ENCODE data around the gene ASB11.
"Not testable (repeated sequence)": the region's sequence is repeated elsewhere in the genome, so short reads cannot be mapped to it uniquely, and the experiment has no call there.

Gene ASB11

DNA sequence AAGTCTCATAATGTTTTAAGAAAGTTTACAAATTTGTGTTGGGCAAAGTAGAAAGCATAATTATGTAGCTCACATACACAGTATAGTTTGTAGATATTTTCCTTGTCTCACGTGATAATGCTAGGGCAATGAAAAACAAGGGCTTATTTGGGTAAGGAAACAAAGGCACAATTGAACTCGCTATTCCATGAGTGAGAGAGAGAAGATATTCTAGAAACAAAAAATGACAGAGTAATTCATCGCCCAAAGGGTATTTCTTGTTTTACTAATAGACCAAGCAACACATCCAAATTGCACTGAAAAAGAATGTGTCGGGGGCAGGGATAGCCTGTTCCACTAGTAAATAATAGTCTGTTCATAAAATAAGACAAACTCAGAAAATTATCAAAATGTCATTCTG lies 3.6 kb upstream of the ASB11 start:
- no peak for DNase-seq (ENCODE audit: low read depth)
- TF ChIP-seq, protein P1, sequence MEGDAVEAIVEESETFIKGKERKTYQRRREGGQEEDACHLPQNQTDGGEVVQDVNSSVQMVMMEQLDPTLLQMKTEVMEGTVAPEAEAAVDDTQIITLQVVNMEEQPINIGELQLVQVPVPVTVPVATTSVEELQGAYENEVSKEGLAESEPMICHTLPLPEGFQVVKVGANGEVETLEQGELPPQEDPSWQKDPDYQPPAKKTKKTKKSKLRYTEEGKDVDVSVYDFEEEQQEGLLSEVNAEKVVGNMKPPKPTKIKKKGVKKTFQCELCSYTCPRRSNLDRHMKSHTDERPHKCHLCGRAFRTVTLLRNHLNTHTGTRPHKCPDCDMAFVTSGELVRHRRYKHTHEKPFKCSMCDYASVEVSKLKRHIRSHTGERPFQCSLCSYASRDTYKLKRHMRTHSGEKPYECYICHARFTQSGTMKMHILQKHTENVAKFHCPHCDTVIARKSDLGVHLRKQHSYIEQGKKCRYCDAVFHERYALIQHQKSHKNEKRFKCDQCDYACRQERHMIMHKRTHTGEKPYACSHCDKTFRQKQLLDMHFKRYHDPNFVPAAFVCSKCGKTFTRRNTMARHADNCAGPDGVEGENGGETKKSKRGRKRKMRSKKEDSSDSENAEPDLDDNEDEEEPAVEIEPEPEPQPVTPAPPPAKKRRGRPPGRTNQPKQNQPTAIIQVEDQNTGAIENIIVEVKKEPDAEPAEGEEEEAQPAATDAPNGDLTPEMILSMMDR (IDR thresholded peaks at IDR 0.05; ENCODE audit: control insufficient read depth, extremely low read depth, insufficient read depth) = no peak
- H3K4me3 ChIP-seq (ENCODE audit: low read depth, low read length) = no peak overlapping the region

DNA sequence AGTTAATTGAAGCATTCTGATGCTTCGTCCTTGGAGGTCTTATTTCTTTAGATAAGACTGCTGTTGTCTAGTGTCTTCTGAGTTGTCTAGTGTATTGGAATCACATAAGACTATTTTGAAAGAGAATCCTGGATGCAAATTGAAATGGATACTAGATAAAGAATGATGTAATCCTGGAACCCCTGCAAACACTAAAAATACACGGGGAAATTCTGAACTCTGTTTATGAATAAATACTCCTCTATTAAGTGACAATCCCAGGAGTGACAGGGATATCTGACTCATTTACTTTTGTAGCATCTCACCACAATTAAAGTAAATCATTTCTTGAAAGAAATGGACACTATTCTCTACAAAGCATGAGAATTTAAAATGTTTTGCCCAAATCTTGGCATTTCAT lies 968 bp downstream of the ASB11 start:
- TF ChIP-seq, protein P1 (IDR thresholded peaks at IDR 0.05; ENCODE audit: control insufficient read depth, extremely low read depth, insufficient read depth) = no peak
- DNase-seq (ENCODE audit: low read depth) = no peak
- no peak overlapping the region for H3K4me3 ChIP-seq (ENCODE audit: low read depth, low read length)

DNA sequence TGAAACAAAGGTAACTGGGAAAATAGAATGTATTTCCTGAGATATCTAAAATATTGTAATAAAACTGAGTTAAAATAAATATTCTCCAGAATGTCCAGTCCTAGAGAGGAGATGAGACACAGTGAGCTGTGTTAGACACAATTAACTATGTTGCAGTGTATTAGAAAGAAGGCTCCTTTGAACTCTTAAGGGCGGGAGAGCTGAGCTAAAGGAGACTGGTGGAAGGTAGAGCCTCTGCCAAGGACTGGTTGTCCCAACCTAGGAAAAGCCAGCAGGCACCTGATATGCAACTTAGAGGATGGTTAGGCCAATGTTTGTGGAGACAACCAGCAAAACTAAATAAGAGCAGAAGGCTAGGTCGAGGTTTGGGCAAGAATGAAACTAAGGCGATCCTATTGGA lies 4.3 kb downstream of the ASB11 start:
- TF ChIP-seq, protein P1 (IDR thresholded peaks at IDR 0.05; ENCODE audit: control insufficient read depth, extremely low read depth, insufficient read depth) = no peak
- H3K4me3 ChIP-seq (ENCODE audit: low read depth, low read length) = no peak overlapping the region
- DNase-seq (ENCODE audit: low read depth) = no peak

DNA sequence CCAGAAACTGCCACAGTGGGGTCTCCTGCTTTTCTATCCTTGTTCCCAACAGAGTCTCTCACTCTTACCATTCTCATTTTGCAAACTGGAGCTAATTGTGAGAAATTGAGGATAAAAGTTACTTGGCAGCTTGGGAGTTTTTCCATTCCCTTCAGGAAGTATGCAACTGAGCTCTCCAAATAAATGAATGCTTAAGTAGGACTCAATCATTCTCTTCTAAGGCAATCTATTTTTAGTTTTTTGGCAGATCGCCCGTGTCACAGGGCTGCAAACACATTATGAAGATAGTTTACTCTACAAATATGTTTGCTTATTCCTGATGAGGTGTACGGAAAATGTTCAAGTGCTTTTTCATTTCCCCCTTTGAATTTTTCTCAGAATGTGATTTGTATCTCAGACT lies 5.3 kb downstream of the ASB11 start:
- TF ChIP-seq, protein P1 (IDR thresholded peaks at IDR 0.05; ENCODE audit: control insufficient read depth, extremely low read depth, insufficient read depth) = no peak
- peak; percentile 80 for DNase-seq (ENCODE audit: low read depth)
- H3K4me3 ChIP-seq (ENCODE audit: low read depth, low read length) = no peak overlapping the region

DNA sequence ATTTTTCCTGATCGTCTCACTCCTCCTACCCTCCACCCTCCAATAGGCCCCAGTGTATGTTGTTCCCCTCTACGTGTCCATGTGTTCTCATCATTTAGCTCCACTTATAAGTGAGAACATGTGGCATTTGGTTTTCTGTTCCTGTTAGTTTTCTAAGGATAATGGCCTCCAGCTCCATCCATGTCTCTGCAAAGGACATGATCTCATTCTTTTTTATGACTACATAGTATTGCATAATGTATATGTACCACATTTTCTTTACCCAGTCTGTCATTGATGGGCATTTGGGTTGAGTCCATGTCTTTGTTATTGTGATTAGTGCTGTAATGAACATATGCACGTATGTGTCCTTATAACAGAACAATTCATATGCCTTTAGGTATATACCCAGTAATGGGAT lies 9.5 kb downstream of the ASB11 start:
- H3K4me3 ChIP-seq (ENCODE audit: low read depth, low read length); DNase-seq (ENCODE audit: low read depth): not testable (repeated sequence)

DNA sequence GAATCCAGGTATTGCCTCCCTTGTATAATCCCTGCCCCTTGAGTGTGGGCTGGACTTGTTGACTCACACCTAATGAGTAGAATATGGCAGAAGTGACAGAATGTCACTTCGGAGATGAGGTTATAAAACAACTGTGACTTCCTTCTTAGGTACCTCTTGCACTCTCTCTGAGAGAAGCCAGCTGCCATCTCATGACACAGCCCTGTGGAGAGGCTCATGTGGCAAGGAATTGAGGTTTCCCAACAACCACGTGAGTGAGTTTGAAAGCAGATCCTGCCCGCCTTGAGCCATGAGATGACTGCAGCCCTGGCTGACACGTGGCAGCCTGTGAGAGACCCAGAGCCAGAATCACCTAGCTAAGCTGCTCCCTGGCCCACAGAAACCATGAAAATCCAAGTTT lies 13.5 kb downstream of the ASB11 start:
- no peak for DNase-seq (ENCODE audit: low read depth)
- TF ChIP-seq, protein P1 (IDR thresholded peaks at IDR 0.05; ENCODE audit: control insufficient read depth, extremely low read depth, insufficient read depth) = no peak
- no peak overlapping the region for H3K4me3 ChIP-seq (ENCODE audit: low read depth, low read length)

DNA sequence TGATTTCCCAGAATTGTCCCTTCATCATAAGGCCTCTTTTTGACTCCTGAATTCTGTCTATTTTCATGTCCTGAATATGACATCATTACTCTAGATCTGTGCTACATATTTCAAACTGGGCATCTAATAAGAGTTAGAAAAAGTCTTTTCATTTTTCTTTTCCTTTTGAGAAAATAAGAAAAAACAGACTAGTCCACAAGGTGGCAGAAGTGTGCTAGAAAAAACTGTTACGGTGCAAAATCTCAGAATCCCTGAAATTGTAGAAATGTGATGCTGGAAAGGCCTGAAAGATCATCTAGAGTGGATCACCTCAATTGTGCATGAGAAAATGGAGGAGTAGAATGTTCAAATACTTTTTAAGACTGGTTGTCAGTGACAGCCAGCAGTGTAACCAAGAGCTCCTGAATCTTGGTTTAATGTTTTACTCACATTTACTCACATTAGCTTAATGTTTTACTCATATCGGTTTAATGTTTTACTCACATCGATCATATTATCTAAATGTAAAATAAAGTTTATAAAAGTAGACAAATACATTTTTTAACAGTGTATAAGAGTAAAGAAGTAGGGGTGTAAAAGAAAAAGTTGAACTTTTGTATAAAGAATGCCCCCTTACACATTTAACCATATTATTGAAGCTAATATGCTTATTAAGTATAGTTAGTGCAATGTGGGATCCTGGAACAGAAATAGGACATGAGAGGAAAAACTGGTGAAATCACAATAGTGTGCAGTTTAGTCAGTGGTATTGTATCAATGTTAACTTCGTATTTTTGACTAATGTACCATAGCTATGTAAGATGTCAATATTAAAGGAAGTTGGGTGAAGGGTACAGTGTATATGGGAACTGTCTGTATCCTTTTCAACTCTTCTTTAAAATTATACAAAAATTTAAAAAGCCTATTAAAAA lies 15.2 kb downstream of the ASB11 start:
- no peak overlapping the region for H3K4me3 ChIP-seq (ENCODE audit: low read depth, low read length)
- TF ChIP-seq, protein P1 (IDR thresholded peaks at IDR 0.05; ENCODE audit: control insufficient read depth, extremely low read depth, insufficient read depth) = peak; percentile 33; the same call in 1 of the 2 replicates
- DNase-seq (ENCODE audit: low read depth) = no peak
